Measurements from ENCODE around the gene CCNL2. TPM values are rescaled to one million over a fixed set of nuclear protein-coding genes. Genes with fewer than 3 reads are reported as not detected.

The CCNL2 gene
- total and polyA plus RNA-seq, 2 of the 13 experiments (the other 11 are each of a cell fraction or from before 2014, with no cell fraction given): 105 to 340 TPM

- TF ChIP-seq HMGXB3 (CRISPR knock-in tag; IDR thresholded peaks at IDR 0.05; ENCODE audit: borderline replicate concordance): no peak
- TF ChIP-seq BCL3 (CRISPR knock-in tag; IDR thresholded peaks at IDR 0.05): no peak
- no peak for TF ChIP-seq ZNF251 (CRISPR knock-in tag; IDR thresholded peaks at IDR 0.05)
- TF ChIP-seq KAT8 (CRISPR knock-in tag; IDR thresholded peaks at IDR 0.05): 0 out of 2 replicates have a peak, but pooled peaks have one; percentile 27
- no peak for TF ChIP-seq ZMAT3 (CRISPR knock-in tag; conservative IDR thresholded peaks at IDR 0.05)
- TF ChIP-seq GFI1 (CRISPR knock-in tag; IDR thresholded peaks at IDR 0.05; ENCODE audit: borderline replicate concordance): no peak
- TF ChIP-seq FOXK1 (CRISPR knock-in tag; IDR thresholded peaks at IDR 0.05; ENCODE audit: borderline replicate concordance, low read depth): no peak
- TF ChIP-seq HIVEP1 (CRISPR knock-in tag; IDR thresholded peaks at IDR 0.05): no peak
- no peak; the same call in 1 of the 2 replicates for TF ChIP-seq ARHGAP35 (CRISPR knock-in tag; IDR thresholded peaks at IDR 0.05; ENCODE audit: borderline replicate concordance)
- TF ChIP-seq MYC (CRISPR knock-in tag; IDR thresholded peaks at IDR 0.05; ENCODE audit: borderline replicate concordance): no peak; the same call in 1 of the 2 replicates
- no peak for TF ChIP-seq THAP9 (CRISPR knock-in tag; IDR thresholded peaks at IDR 0.05; ENCODE audit: borderline replicate concordance)
- TF ChIP-seq RXRB (CRISPR knock-in tag; IDR thresholded peaks at IDR 0.05; ENCODE audit: borderline replicate concordance): peak; percentile 79
- TF ChIP-seq ZBED4 (CRISPR knock-in tag; IDR thresholded peaks at IDR 0.05; ENCODE audit: borderline replicate concordance): no peak
- TF ChIP-seq ZNF136 (CRISPR knock-in tag; IDR thresholded peaks at IDR 0.05; ENCODE audit: low read depth): no peak
Observed at GRCh38 chr1:1359664-1360468, 39.3 kb downstream of the CCNL2 start (continued).
